NT2/D1 (cell line): ENCODE measurements around the gene SNTG2.

Experiments
- DNase-seq: peaks from one replicate; pipeline ENCODE4 v3.0.0-alpha.2; 2011; ENCODE audit warnings: low read depth, low spot score
- H3K27me3 ChIP-seq: 2 replicates; pipeline ENCODE4 v1.6.0; 2011; ENCODE audit warnings: mild to moderate bottlenecking; ENCODE audit not compliant: insufficient read length, insufficient read depth
- H3K36me3 ChIP-seq: 2 replicates; pipeline ENCODE4 v1.6.1; 2011; ENCODE audit warnings: mild to moderate bottlenecking, low read length, mixed read lengths; ENCODE audit not compliant: insufficient read depth, insufficient read length
- H3K4me1 ChIP-seq: 2 replicates; pipeline ENCODE4 v1.5.1; 2011; ENCODE audit not compliant: insufficient read depth, insufficient read length
- H3K4me3 ChIP-seq: 2 replicates; pipeline ENCODE4 v1.5.1; 2011; ENCODE audit warnings: low read depth; ENCODE audit not compliant: insufficient read length
- H3K9ac ChIP-seq: 2 replicates; pipeline ENCODE4 v1.6.0; 2011; ENCODE audit warnings: low read depth; ENCODE audit not compliant: insufficient read length
- H3K9me3 ChIP-seq: 2 replicates; pipeline ENCODE4 v1.5.1; 2011; ENCODE audit warnings: mild to moderate bottlenecking, low read length; ENCODE audit not compliant: insufficient read depth
- SUZ12 ChIP-seq: IDR thresholded peaks from 2 replicates; pipeline ENCODE4 v1.6.1; 2011; ENCODE audit not compliant: insufficient read length, insufficient read depth; ENCODE audit errors: extremely low read depth
- YY1 ChIP-seq: IDR thresholded peaks from 2 replicates; pipeline ENCODE4 v1.6.1; 2011; ENCODE audit not compliant: insufficient read length, insufficient read depth
- ZNF274 ChIP-seq: IDR thresholded peaks from 2 replicates; pipeline ENCODE4 v1.6.1; 2011; ENCODE audit warnings: mild to moderate bottlenecking, low read depth, low read length

Gene SNTG2

GRCh38 chr2:1369905-1370304, 419.3 kb downstream of the SNTG2 start:
- H3K9me3 ChIP-seq = no peaks in the 10 kb centered on the region
- no peak overlapping the region for H3K4me3 ChIP-seq
- no peak overlapping the region for H3K9ac ChIP-seq
- H3K36me3 ChIP-seq = no peaks in the 10 kb centered on the region
- DNase-seq = no peak
- TF ChIP-seq YY1 (no peak), SUZ12 (no peak), ZNF274 (no peak)
- H3K4me1 ChIP-seq = no peaks in the 10 kb centered on the region
- H3K27me3 ChIP-seq = no peaks in the 10 kb centered on the region

GRCh38 chr2:1370461-1370860, 419.8 kb downstream of the SNTG2 start:
- no peak for DNase-seq
- no peaks in the 10 kb centered on the region for H3K4me1 ChIP-seq
- no peaks in the 10 kb centered on the region for H3K36me3 ChIP-seq
- no peak overlapping the region for H3K9ac ChIP-seq
- TF ChIP-seq YY1 = no peak
- no peak for TF ChIP-seq ZNF274
- TF ChIP-seq SUZ12 = no peak
- no peaks in the 10 kb centered on the region for H3K27me3 ChIP-seq
- H3K9me3 ChIP-seq = no peaks in the 10 kb centered on the region
- no peak overlapping the region for H3K4me3 ChIP-seq

DNA sequence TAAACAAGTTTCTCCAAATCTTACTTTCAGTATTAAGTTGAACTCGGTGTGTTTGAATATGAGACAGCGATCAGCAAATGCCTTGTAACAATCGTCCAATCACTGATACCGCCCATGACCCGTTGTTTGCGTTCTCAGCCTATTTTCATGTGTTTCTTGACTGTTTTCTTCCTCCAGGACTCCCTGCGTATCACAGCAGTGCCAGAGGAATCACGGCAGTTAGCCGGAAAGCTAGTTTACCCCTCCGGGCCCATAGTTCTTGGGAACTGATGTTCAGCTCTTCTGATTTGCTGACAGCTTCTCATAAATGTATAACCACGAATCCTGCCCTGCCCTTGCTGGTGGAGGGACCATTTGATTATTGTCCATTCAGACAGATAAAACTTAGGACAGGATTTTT, 420.4 kb downstream of the SNTG2 start:
- TF ChIP-seq ZNF274 = no peak
- no peak for TF ChIP-seq SUZ12
- no peak for TF ChIP-seq YY1
- Histone ChIP-seq H3K9ac (no peak overlapping the region), H3K4me1 (no peaks in the 10 kb centered on the region), H3K4me3 (no peak overlapping the region), H3K36me3 (no peaks in the 10 kb centered on the region), H3K27me3 (no peaks in the 10 kb centered on the region), H3K9me3 (no peaks in the 10 kb centered on the region)
- DNase-seq = no peak

GRCh38 chr2:1373830-1374229, 423.2 kb downstream of the SNTG2 start:
- no peaks in the 10 kb centered on the region for H3K27me3 ChIP-seq
- TF ChIP-seq YY1 (no peak), ZNF274 (no peak), SUZ12 (no peak)
- no peak for DNase-seq

GRCh38 chr2:1374287-1374686, 423.6 kb downstream of the SNTG2 start:
- Histone ChIP-seq H3K36me3 (no peaks in the 10 kb centered on the region), H3K4me1 (no peaks in the 10 kb centered on the region), H3K4me3 (no peak overlapping the region), H3K9ac (no peak overlapping the region), H3K9me3 (no peaks in the 10 kb centered on the region; the same call in 1 of the 2 replicates), H3K27me3 (no peaks in the 10 kb centered on the region)
- no peak for DNase-seq
- TF ChIP-seq YY1 = no peak
- no peak for TF ChIP-seq SUZ12
- no peak for TF ChIP-seq ZNF274

More at GRCh38 chr2:1373830-1374229, 423.2 kb downstream of the SNTG2 start:
- Histone ChIP-seq H3K9ac (no peak overlapping the region), H3K4me1 (no peaks in the 10 kb centered on the region), H3K4me3 (no peak overlapping the region), H3K9me3 (no peaks in the 10 kb centered on the region; the same call in 1 of the 2 replicates), H3K36me3 (no peaks in the 10 kb centered on the region)

DNA sequence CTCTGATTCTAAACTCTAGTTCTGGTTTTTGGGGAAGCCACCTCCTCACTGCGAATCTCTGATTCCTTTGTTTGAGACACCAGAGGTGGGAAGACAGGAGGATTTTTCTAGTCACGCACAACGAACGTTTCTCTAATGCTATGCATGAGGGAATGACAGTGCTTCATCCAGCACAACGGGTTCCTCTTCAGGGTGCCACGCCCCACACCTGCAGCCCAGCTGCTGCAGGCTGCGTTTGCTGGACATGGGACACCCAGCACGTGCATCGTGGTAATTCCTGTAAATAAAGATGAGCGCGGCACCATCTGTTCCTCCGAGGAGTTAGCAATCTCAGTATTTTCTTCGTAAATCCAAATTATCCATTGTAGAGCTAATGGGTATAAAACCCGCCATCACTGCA, 425.1 kb downstream of the SNTG2 start:
- no peak overlapping the region for H3K4me3 ChIP-seq
- no peak for TF ChIP-seq ZNF274
- TF ChIP-seq YY1 = no peak
- TF ChIP-seq SUZ12 = no peak
- H3K9ac ChIP-seq = no peak overlapping the region
- H3K9me3 ChIP-seq = no peaks in the 10 kb centered on the region; the same call in 1 of the 2 replicates
- no peak for DNase-seq
- H3K36me3 ChIP-seq = no peaks in the 10 kb centered on the region
- H3K4me1 ChIP-seq = no peaks in the 10 kb centered on the region
- no peaks in the 10 kb centered on the region for H3K27me3 ChIP-seq

GRCh38 chr2:1377473-1377872, 426.8 kb downstream of the SNTG2 start:
- Histone ChIP-seq H3K9me3 (no peaks in the 10 kb centered on the region; the same call in 1 of the 2 replicates), H3K27me3 (no peaks in the 10 kb centered on the region), H3K4me1 (no peaks in the 10 kb centered on the region), H3K4me3 (no peak overlapping the region), H3K9ac (no peak overlapping the region), H3K36me3 (no peaks in the 10 kb centered on the region)
- TF ChIP-seq SUZ12 (no peak), ZNF274 (no peak), YY1 (no peak)
- DNase-seq = no peak
